Measurements from ENCODE around the gene SCYGR5.

GRCh38 chr2:227703280-227703732 is 36.7 kb downstream of the SCYGR5 start:
- TF ChIP-seq, protein P1, sequence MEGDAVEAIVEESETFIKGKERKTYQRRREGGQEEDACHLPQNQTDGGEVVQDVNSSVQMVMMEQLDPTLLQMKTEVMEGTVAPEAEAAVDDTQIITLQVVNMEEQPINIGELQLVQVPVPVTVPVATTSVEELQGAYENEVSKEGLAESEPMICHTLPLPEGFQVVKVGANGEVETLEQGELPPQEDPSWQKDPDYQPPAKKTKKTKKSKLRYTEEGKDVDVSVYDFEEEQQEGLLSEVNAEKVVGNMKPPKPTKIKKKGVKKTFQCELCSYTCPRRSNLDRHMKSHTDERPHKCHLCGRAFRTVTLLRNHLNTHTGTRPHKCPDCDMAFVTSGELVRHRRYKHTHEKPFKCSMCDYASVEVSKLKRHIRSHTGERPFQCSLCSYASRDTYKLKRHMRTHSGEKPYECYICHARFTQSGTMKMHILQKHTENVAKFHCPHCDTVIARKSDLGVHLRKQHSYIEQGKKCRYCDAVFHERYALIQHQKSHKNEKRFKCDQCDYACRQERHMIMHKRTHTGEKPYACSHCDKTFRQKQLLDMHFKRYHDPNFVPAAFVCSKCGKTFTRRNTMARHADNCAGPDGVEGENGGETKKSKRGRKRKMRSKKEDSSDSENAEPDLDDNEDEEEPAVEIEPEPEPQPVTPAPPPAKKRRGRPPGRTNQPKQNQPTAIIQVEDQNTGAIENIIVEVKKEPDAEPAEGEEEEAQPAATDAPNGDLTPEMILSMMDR (IDR thresholded peaks at IDR 0.05) = no peak
- no peak for TF ChIP-seq ZFX (IDR thresholded peaks at IDR 0.05; ENCODE audit: borderline replicate concordance)
